AG04450 (cell line): ENCODE data around the gene RAI1. TPM values are rescaled to one million over a fixed set of nuclear protein-coding genes. Genes with fewer than 3 reads are reported as not detected.

Experiments used
- CTCF ChIA-PET: fragments of 300-600, 350-600 bp; formaldehyde crosslinking; extraction: SDS; loops from one replicate; lab custom pipeline; 2022; ENCODE audit warnings: antibody characterized with exemption, inconsistent platforms; lab: Charles Lee
- POLR2A ChIA-PET: fragments of 350-600 bp; formaldehyde crosslinking; extraction: SDS; loops from one replicate; lab custom pipeline; 2021; ENCODE audit warnings: antibody characterized with exemption, inconsistent platforms; lab: Yijun Ruan, JAX
- DNase-seq: peaks from one replicate; pipeline ENCODE4 v3.0.0-alpha.2; 2011; ENCODE audit warnings: low read depth, low spot score
- H3K27ac ChIP-seq: one replicate; pipeline ENCODE4 v1.5.1; 2012; ENCODE audit warnings: low read depth, low read length, control low read depth
- H3K27me3 ChIP-seq: one replicate; pipeline ENCODE4 v1.6.0; 2012; ENCODE audit warnings: low read length; ENCODE audit not compliant: control insufficient read depth, insufficient read depth
- H3K4me3 ChIP-seq: 2 replicates; pipeline ENCODE4 v1.5.1; 2011; ENCODE audit warnings: mild to moderate bottlenecking, low read depth, low read length, control low read depth
- H3K9me3 ChIP-seq: 2 replicates; pipeline ENCODE4 v1.5.1; 2012; ENCODE audit warnings: low read length; ENCODE audit not compliant: control insufficient read depth, insufficient read depth
- polyA plus RNA-seq: library from polyadenylated mRNA; depleted of rRNA; stranded (reverse); fragments of >200 nt; gene quantifications from 2 replicates; pipeline ENCODE4 v1.2.3, GENCODE V29; 2011
- TF ChIP-seq, protein P1 (sequence below): IDR thresholded peaks from 2 replicates; pipeline ENCODE4 v1.5.1; 2011; ENCODE audit warnings: low read depth, low read length, control low read depth, inconsistent platforms

RAI1 gene
- polyA plus RNA-seq, 1 experiment = 2.1 TPM

DNA sequence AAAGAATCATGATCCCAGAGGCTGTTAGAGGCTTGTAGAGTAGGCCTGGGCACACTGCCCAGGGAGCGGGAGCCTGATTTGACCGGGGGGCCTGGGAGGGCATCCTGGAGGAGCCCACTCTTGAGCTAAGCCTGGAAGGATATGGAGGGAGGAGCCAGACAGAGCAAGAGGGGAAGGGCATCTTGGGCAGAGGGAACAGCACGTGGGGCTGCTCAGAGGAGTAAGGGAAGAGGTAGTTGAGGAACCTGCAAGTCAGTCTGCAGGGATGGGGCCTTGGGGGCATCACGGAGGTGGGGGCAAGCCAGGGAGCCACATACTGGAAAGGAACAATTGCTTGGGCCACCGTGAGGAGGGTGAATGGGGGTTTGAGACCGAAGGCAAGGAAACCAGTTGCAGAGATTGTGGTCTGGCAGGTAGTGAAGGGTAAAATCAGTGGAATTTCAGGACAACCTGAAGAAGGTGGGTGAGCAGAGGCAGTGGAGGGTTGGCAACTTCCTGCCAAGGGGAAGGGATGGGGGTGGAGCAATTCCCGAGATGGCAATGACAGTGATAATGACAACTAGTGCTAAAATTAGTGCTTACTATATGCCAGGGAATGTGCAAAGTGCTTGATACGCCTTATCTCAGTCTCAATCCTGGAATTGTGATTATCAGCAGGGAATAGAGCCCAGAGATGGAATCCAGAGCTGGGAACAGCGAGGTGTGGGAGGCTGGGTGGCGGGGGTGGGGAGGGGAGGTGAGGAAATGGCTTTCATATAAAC, 9.7 kb upstream of the RAI1 start:
- peaks cover 6% of the 10 kb centered on the region for H3K27me3 ChIP-seq
- no peak for DNase-seq

DNA sequence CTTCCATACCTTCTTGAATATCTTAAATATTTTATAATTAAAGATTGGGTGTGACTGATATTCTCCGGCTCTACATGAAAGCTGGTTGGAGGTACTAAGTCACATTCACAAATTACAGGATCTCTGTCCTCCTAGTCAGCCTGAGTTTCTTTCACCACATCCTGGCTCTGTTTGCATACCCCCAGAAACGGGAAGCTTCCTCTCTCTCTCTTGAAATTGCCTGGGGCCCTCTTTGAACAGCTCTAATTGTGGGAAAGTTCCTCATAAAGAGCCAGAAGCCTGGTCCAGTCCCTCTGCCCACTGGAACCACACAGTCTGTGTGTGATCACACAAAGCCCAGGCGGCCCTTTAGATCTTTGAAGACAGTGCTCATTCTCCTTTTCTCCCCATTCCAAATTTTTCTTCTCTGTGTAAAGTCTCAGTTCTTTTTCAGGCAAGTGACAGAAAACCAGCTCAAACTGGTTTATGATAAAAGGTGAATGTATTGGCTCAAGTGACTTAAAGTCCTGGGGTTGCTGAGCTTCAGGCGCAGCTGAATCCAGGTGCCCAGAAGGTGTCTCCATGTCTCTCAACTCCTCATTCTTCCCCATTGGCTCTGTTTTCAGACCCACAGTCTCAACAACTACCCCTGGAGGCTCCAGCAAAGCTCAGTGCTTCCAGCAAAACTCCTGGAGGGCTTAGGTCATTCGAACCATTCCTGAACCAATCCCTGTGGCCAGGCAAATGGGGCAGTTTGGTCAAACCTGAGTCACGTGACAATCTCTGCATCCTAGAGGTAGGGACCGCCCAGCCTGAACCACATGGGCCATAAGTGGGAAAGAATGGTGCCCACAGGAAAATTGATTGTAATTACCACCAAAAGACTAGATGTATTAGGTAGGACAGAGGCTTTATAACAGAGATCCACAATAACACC, 8.5 kb upstream of the RAI1 start:
- DNase-seq = no peak
- TF ChIP-seq, protein P1, sequence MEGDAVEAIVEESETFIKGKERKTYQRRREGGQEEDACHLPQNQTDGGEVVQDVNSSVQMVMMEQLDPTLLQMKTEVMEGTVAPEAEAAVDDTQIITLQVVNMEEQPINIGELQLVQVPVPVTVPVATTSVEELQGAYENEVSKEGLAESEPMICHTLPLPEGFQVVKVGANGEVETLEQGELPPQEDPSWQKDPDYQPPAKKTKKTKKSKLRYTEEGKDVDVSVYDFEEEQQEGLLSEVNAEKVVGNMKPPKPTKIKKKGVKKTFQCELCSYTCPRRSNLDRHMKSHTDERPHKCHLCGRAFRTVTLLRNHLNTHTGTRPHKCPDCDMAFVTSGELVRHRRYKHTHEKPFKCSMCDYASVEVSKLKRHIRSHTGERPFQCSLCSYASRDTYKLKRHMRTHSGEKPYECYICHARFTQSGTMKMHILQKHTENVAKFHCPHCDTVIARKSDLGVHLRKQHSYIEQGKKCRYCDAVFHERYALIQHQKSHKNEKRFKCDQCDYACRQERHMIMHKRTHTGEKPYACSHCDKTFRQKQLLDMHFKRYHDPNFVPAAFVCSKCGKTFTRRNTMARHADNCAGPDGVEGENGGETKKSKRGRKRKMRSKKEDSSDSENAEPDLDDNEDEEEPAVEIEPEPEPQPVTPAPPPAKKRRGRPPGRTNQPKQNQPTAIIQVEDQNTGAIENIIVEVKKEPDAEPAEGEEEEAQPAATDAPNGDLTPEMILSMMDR = no peak
- H3K4me3 ChIP-seq = no peak overlapping the region
- no peak overlapping the region for H3K27ac ChIP-seq
- H3K27me3 ChIP-seq = peaks cover 6% of the 10 kb centered on the region
- no peaks in the 10 kb centered on the region; the same call in none of the 2 replicates for H3K9me3 ChIP-seq
- ChIA-PET POLR2A (no interaction called here), CTCF (interaction anchor here (1.1 to 1.6 kb wide), 3 partner anchors 8 to 59 kb away, joined by 3 to 8 read pairs (median 6); no protein-coding TSS in a partner anchor)

More for the DNA sequence above, 9.7 kb upstream of the RAI1 start:
- H3K9me3 ChIP-seq = no peaks in the 10 kb centered on the region; the same call in none of the 2 replicates
- POLR2A ChIA-PET = no interaction called here
- no peak overlapping the region for H3K4me3 ChIP-seq
- H3K27ac ChIP-seq = no peak overlapping the region
- TF ChIP-seq, protein P1 = no peak
- CTCF ChIA-PET = interaction anchor here (0.5 to 1.6 kb wide), 6 partner anchors 9 to 187 kb away, joined by 3 to 8 read pairs (median 4); no protein-coding TSS in a partner anchor

DNA sequence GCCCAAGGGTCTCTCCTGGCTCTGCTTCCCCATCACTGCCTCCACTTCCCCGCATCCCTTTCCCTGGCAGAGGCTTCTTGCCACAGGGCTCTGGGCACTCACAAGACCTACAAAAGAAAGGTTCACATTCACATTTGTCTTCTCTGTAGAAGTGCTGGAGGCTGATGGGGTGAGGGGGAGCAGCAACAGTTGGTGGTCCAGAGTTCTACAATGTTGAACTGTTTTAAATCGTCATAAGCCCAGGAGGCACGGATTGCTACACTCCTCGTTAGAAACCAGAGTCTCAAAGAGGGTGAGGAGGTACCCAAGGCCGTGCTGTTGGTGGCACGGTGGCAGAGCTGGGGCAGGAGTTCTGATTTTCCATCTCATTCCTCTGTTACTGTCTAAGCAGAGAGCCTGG, 5.8 kb upstream of the RAI1 start:
- Histone ChIP-seq H3K9me3 (no peaks in the 10 kb centered on the region; the same call in none of the 2 replicates), H3K27ac (no peak overlapping the region), H3K27me3 (peaks cover 6% of the 10 kb centered on the region), H3K4me3 (no peak overlapping the region)
- TF ChIP-seq, protein P1 = no peak
- CTCF ChIA-PET = interaction anchor here (0.5 kb wide), 1 partner anchor 60 kb away, joined by 4 read pairs; no protein-coding TSS in a partner anchor
- no peak for DNase-seq
- POLR2A ChIA-PET = no interaction called here

DNA sequence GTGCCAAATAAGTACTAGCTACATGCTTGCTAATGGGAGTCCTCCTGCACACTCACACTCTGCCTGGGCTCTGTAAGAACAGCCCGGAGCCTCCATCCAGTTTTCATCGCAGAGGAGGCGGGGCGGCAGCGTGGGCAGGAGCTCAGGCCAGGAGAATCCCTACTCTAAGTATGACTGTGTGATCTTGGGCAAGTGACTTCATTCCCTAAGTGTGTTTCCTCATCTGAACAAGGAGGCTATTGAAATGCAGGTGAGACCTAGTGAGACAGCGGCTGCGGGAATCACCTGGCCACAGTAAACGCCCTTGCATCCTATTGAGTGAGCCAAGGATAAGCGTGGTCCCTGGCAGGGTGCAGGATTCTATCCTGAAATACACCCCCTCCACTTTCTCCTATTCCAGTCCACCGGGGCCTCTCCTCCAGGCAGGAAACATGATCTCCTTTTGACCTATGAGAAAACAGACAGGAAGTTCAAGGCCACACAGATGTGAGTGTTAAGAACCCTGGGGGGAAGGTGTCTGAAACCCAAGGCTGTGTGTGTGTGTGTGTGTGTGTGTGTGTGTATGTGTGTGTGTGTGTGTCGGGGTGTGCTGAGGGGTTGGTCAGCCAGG, 5.2 kb upstream of the RAI1 start:
- H3K4me3 ChIP-seq = no peak overlapping the region
- TF ChIP-seq, protein P1 = no peak
- H3K27me3 ChIP-seq = peaks cover 6% of the 10 kb centered on the region
- H3K27ac ChIP-seq = no peak overlapping the region
- DNase-seq = no peak
- CTCF ChIA-PET = no interaction called here
- H3K9me3 ChIP-seq = no peaks in the 10 kb centered on the region; the same call in none of the 2 replicates
- POLR2A ChIA-PET = no interaction called here
